WTC11 (cell line): ENCODE measurements around the gene THBS3. TPM values are rescaled to one million over a fixed set of nuclear protein-coding genes. Genes with fewer than 3 reads are reported as not detected.

ENCODE experiments used
- ATAC-seq: fragments of 200-7000 bp; cut with Tn5 transposase; 2 replicates; pipeline ENCODE4 v1.10.0; 2021; ENCODE audit warnings: mild to moderate bottlenecking, moderate library complexity
- CTCF ChIA-PET: fragments of 300-600 bp; sonication (Branson Sonifier 250); formaldehyde crosslinking; loops from one replicate; lab custom pipeline; 2021; ENCODE audit warnings: antibody characterized with exemption; lab: Charles Lee
- POLR2A ChIA-PET: fragments of 350-600 bp; sonication (Branson Sonifier 250); formaldehyde crosslinking; loops from one replicate; lab custom pipeline; 2021; ENCODE audit warnings: antibody characterized with exemption; lab: Charles Lee
- DNase-seq: peaks from one replicate; pipeline ENCODE4 v3.0.0; 2021; ENCODE audit warnings: low spot score
- H3K27ac Mint-ChIP-seq: 2 replicates; pipeline ENCODE4 v1.8.0; 2021; ENCODE audit warnings: mixed read lengths
- H3K27me3 Mint-ChIP-seq: 2 replicates; pipeline ENCODE4 v1.8.0; 2021; ENCODE audit warnings: low read depth, mild to moderate bottlenecking, moderate library complexity, mixed read lengths
- H3K36me3 Mint-ChIP-seq: 2 replicates; pipeline ENCODE4 v1.8.0; 2021; ENCODE audit warnings: mixed read lengths
- H3K4me1 Mint-ChIP-seq: 2 replicates; pipeline ENCODE4 v1.8.0; 2022; ENCODE audit warnings: mixed read lengths
- H3K4me3 Mint-ChIP-seq: 2 replicates; pipeline ENCODE4 v1.8.0; 2021; ENCODE audit warnings: mild to moderate bottlenecking, moderate library complexity, mixed read lengths
- H3K9me3 Mint-ChIP-seq: 2 replicates; pipeline ENCODE4 v1.8.0; 2021; ENCODE audit warnings: mixed read lengths
- CBFB ChIP-seq: sonication (generic); formaldehyde crosslinking; IDR thresholded peaks from 2 replicates; pipeline ENCODE4 v1.8.1; 2022; ENCODE audit warnings: mild to moderate bottlenecking, low read depth, missing genetic modification reagents
- ETV6 ChIP-seq: sonication (generic); formaldehyde crosslinking; IDR thresholded peaks from 2 replicates; pipeline ENCODE4 v1.8.1; 2022; ENCODE audit warnings: mild to moderate bottlenecking, missing genetic modification reagents
- FOXK1 ChIP-seq: sonication (generic); formaldehyde crosslinking; IDR thresholded peaks from 2 replicates; pipeline ENCODE4 v1.8.0; 2022; ENCODE audit warnings: mild to moderate bottlenecking, moderate library complexity, missing genetic modification reagents
- FOXP1 ChIP-seq: sonication (generic); formaldehyde crosslinking; IDR thresholded peaks from 2 replicates; pipeline ENCODE4 v1.8.0; 2022; ENCODE audit warnings: missing genetic modification reagents, mild to moderate bottlenecking, moderate library complexity, borderline replicate concordance
- GABPB1 ChIP-seq: sonication (generic); formaldehyde crosslinking; IDR thresholded peaks from 2 replicates; pipeline ENCODE4 v1.8.1; 2023; ENCODE audit warnings: mild to moderate bottlenecking, missing genetic modification reagents
- SOX15 ChIP-seq: fragments of 250-450 bp; sonication (Bioruptor Pico); IDR thresholded peaks from 2 replicates; pipeline ENCODE4 v1.9.0; 2021; ENCODE audit warnings: mild to moderate bottlenecking
- ZNF219 ChIP-seq: sonication (generic); formaldehyde crosslinking; IDR thresholded peaks from 2 replicates; pipeline ENCODE4 v1.8.0; 2023; ENCODE audit warnings: missing genetic modification reagents, mild to moderate bottlenecking, borderline replicate concordance
- ZNF232 ChIP-seq: sonication (generic); formaldehyde crosslinking; IDR thresholded peaks from 2 replicates; pipeline ENCODE4 v1.8.0; 2022; ENCODE audit warnings: mild to moderate bottlenecking, missing genetic modification reagents
- ZNF423 ChIP-seq: fragments of 250-450 bp; sonication (Bioruptor Pico); IDR thresholded peaks from 2 replicates; pipeline ENCODE4 v2.1.2; 2022; ENCODE audit warnings: mild to moderate bottlenecking, moderate library complexity
- total RNA-seq: library from RNA; stranded (reverse); gene quantifications from 3 replicates; pipeline ENCODE4 v1.2.3, GENCODE V29; 2021
- TF ChIP-seq, protein P1 (sequence below): sonication (generic); formaldehyde crosslinking; IDR thresholded peaks from 2 replicates; pipeline ENCODE4 v1.8.0; 2022; ENCODE audit warnings: missing genetic modification reagents
- TF ChIP-seq, protein P2 (sequence below): sonication (generic); formaldehyde crosslinking; IDR thresholded peaks from 2 replicates; pipeline ENCODE4 v1.8.0; 2023; ENCODE audit warnings: mild to moderate bottlenecking, missing genetic modification reagents
- TF ChIP-seq, protein P3 (sequence below): sonication (generic); formaldehyde crosslinking; IDR thresholded peaks from 2 replicates; pipeline ENCODE4 v1.8.0; 2023; ENCODE audit warnings: missing genetic modification reagents
- TF ChIP-seq, protein P4 (sequence below): sonication (generic); formaldehyde crosslinking; IDR thresholded peaks from 2 replicates; pipeline ENCODE4 v1.8.1; 2023; ENCODE audit warnings: mild to moderate bottlenecking, missing genetic modification reagents, moderate library complexity
- TF ChIP-seq, protein P5 (sequence below): fragments of 250-450 bp; sonication (Bioruptor Pico); IDR thresholded peaks from 2 replicates; pipeline ENCODE4 v1.9.0; 2021; ENCODE audit warnings: mild to moderate bottlenecking, borderline replicate concordance
- TF ChIP-seq, protein P6 (sequence below): sonication (generic); formaldehyde crosslinking; IDR thresholded peaks from 2 replicates; pipeline ENCODE4 v1.8.1; 2023; ENCODE audit warnings: mild to moderate bottlenecking, missing genetic modification reagents
- TF ChIP-seq, protein P7 (sequence below): sonication (generic); formaldehyde crosslinking; IDR thresholded peaks from 2 replicates; pipeline ENCODE4 v1.8.0; 2022; ENCODE audit warnings: mild to moderate bottlenecking, missing genetic modification reagents

Gene THBS3
- total RNA-seq, 1 experiment from 2014 or later: 5.3 TPM

DNA sequence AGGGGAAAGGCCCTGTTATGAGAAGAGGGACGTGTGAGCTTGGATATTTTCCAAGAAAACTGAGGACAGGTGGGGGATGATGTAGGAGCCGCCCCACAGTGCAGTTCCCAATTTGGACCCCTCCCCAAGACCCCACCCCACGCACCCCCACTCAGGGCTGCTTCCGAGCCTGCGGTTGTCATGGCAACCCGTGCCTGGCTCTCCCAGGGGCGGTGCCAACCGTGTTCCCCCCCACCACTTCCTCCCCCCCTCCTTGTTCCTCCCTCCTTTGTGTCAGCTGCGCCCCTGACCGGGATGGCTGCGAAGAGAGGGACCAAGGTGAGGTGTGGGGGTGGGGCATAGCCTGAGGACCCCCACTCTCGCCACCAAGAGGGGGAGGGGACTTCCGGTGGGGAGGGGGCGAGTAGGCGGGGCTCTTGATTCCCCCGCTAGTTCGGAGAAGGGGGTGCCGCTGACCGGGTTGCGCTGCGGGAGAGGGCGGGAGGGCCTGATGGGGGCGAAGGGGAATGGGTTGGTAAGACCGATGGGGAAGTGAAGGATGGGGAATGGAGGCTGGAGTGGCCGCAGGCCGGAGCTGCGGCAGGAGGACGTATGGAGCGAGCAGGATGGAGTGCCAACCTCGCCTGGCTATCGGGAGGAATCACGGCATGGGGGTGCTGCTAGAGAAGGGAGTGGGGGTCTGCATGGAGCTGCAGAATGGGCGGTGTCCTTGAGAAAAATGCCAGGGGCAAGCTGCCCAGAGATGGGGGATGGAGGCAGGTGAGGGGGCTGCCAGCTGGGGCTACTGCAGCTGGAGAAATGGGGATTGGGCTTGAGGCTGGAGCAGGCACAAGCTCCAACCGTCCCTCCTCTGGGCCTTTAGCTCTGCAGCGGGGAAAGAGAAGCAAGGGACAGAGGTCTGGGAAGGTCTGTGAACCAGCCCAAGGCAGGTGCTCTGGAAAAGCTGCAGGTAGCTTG, 33.1 kb downstream of the THBS3 start (continued):
- TF ChIP-seq, protein P1, sequence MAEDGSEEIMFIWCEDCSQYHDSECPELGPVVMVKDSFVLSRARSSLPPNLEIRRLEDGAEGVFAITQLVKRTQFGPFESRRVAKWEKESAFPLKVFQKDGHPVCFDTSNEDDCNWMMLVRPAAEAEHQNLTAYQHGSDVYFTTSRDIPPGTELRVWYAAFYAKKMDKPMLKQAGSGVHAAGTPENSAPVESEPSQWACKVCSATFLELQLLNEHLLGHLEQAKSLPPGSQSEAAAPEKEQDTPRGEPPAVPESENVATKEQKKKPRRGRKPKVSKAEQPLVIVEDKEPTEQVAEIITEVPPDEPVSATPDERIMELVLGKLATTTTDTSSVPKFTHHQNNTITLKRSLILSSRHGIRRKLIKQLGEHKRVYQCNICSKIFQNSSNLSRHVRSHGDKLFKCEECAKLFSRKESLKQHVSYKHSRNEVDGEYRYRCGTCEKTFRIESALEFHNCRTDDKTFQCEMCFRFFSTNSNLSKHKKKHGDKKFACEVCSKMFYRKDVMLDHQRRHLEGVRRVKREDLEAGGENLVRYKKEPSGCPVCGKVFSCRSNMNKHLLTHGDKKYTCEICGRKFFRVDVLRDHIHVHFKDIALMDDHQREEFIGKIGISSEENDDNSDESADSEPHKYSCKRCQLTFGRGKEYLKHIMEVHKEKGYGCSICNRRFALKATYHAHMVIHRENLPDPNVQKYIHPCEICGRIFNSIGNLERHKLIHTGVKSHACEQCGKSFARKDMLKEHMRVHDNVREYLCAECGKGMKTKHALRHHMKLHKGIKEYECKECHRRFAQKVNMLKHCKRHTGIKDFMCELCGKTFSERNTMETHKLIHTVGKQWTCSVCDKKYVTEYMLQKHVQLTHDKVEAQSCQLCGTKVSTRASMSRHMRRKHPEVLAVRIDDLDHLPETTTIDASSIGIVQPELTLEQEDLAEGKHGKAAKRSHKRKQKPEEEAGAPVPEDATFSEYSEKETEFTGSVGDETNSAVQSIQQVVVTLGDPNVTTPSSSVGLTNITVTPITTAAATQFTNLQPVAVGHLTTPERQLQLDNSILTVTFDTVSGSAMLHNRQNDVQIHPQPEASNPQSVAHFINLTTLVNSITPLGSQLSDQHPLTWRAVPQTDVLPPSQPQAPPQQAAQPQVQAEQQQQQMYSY (CRISPR knock-in tag): no peak
- TF ChIP-seq, protein P2, sequence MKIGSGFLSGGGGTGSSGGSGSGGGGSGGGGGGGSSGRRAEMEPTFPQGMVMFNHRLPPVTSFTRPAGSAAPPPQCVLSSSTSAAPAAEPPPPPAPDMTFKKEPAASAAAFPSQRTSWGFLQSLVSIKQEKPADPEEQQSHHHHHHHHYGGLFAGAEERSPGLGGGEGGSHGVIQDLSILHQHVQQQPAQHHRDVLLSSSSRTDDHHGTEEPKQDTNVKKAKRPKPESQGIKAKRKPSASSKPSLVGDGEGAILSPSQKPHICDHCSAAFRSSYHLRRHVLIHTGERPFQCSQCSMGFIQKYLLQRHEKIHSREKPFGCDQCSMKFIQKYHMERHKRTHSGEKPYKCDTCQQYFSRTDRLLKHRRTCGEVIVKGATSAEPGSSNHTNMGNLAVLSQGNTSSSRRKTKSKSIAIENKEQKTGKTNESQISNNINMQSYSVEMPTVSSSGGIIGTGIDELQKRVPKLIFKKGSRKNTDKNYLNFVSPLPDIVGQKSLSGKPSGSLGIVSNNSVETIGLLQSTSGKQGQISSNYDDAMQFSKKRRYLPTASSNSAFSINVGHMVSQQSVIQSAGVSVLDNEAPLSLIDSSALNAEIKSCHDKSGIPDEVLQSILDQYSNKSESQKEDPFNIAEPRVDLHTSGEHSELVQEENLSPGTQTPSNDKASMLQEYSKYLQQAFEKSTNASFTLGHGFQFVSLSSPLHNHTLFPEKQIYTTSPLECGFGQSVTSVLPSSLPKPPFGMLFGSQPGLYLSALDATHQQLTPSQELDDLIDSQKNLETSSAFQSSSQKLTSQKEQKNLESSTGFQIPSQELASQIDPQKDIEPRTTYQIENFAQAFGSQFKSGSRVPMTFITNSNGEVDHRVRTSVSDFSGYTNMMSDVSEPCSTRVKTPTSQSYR (CRISPR knock-in tag): peak; percentile 94

DNA sequence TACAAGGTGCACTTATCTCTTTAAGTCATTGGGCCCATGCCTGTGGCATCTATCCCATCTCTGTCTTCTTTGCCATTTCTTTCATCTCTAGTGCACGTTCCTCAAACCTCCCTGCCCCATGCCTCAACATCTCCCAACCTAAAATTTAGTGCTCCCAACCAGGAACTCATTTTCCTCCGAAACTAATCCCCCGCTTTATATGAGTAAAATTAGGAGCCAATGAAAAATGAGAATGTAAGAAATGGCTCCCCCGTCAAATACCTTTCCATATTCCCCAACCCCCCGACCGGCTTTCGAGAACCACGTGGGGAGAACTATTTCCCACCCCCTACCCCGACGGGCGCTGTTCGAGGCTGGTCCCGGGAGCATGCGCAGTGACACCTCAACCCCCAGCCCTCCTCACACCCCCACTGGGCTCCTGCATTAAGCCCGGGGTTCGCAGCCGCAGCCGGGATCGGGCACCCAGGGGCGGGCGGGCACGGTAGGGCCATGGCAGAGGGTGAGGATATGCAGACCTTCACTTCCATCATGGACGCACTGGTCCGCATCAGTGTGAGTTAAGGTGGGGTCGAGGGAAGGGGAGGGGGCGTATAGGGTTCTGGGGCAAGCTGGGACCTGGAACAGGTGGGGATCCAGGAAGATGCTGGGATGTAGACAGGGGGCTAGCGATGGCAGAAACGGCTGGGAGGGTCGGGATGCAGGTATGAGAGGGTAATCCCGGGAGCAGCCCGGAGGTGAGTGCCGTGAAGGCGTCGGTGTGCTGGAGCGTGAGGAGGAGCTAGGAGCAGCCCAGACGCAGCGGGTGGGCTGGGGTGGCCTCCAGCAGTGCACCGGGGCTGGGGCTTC, 34.0 kb downstream of the THBS3 start, which contains the start of gene TRIM46:
Gene TRIM46 (plus strand): TSS at position 372 of the 846 bp plus-strand sequence. CDS start 118 bp downstream, at position 490.
- Mint-ChIP-seq H3K36me3 (peaks cover 30% of the 10 kb centered on the region), H3K4me3 (peak within 1 kb of the TSS; percentile 94), H3K9me3 (no peaks in the 10 kb centered on the region), H3K4me1 (peaks cover 29% of the 10 kb centered on the region), H3K27me3 (no peaks in the 10 kb centered on the region), H3K27ac (peak within 1 kb of the TSS; percentile 95)
- DNase-seq: peak; percentile 79
- ChIA-PET POLR2A (interaction anchor here (0.5 to 5.2 kb wide), 15 partner anchors 21 to 203 kb away, joined by 3 to 83 read pairs (median 3); partner anchors contain the start of gene SHC1), CTCF (interaction anchor here (0.7 to 12.2 kb wide), 60 partner anchors 7 to 1004 kb away, joined by 3 to 605 read pairs (median 7); partner anchors contain the start of genes ADAM15, CLK2, DPM3 and EFNA1)
- peak; percentile 26 for ATAC-seq
- TF ChIP-seq ZNF423 (CRISPR knock-in tag) (peak; percentile 50), GABPB1 (CRISPR knock-in tag) (no peak), CBFB (CRISPR knock-in tag) (0 out of 2 replicates have a peak, but pooled peaks have one; percentile 12), FOXK1 (0 out of 2 replicates have a peak, but pooled peaks have one; percentile 30), ETV6 (CRISPR knock-in tag) (0 out of 2 replicates have a peak, but pooled peaks have one; percentile 5), FOXP1 (CRISPR knock-in tag) (0 out of 2 replicates have a peak, but pooled peaks have one; percentile 27), SOX15 (CRISPR knock-in tag) (no peak), ZNF219 (CRISPR knock-in tag) (no peak), ZNF232 (CRISPR knock-in tag) (peak; percentile 84)
- TF ChIP-seq, protein P3, sequence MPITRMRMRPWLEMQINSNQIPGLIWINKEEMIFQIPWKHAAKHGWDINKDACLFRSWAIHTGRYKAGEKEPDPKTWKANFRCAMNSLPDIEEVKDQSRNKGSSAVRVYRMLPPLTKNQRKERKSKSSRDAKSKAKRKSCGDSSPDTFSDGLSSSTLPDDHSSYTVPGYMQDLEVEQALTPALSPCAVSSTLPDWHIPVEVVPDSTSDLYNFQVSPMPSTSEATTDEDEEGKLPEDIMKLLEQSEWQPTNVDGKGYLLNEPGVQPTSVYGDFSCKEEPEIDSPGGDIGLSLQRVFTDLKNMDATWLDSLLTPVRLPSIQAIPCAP (CRISPR knock-in tag): no peak
- TF ChIP-seq, protein P4, sequence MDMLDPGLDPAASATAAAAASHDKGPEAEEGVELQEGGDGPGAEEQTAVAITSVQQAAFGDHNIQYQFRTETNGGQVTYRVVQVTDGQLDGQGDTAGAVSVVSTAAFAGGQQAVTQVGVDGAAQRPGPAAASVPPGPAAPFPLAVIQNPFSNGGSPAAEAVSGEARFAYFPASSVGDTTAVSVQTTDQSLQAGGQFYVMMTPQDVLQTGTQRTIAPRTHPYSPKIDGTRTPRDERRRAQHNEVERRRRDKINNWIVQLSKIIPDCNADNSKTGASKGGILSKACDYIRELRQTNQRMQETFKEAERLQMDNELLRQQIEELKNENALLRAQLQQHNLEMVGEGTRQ (CRISPR knock-in tag): peak; percentile 72
- TF ChIP-seq, protein P5, sequence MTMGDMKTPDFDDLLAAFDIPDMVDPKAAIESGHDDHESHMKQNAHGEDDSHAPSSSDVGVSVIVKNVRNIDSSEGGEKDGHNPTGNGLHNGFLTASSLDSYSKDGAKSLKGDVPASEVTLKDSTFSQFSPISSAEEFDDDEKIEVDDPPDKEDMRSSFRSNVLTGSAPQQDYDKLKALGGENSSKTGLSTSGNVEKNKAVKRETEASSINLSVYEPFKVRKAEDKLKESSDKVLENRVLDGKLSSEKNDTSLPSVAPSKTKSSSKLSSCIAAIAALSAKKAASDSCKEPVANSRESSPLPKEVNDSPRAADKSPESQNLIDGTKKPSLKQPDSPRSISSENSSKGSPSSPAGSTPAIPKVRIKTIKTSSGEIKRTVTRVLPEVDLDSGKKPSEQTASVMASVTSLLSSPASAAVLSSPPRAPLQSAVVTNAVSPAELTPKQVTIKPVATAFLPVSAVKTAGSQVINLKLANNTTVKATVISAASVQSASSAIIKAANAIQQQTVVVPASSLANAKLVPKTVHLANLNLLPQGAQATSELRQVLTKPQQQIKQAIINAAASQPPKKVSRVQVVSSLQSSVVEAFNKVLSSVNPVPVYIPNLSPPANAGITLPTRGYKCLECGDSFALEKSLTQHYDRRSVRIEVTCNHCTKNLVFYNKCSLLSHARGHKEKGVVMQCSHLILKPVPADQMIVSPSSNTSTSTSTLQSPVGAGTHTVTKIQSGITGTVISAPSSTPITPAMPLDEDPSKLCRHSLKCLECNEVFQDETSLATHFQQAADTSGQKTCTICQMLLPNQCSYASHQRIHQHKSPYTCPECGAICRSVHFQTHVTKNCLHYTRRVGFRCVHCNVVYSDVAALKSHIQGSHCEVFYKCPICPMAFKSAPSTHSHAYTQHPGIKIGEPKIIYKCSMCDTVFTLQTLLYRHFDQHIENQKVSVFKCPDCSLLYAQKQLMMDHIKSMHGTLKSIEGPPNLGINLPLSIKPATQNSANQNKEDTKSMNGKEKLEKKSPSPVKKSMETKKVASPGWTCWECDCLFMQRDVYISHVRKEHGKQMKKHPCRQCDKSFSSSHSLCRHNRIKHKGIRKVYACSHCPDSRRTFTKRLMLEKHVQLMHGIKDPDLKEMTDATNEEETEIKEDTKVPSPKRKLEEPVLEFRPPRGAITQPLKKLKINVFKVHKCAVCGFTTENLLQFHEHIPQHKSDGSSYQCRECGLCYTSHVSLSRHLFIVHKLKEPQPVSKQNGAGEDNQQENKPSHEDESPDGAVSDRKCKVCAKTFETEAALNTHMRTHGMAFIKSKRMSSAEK (CRISPR knock-in tag): no peak
- TF ChIP-seq, protein P6, sequence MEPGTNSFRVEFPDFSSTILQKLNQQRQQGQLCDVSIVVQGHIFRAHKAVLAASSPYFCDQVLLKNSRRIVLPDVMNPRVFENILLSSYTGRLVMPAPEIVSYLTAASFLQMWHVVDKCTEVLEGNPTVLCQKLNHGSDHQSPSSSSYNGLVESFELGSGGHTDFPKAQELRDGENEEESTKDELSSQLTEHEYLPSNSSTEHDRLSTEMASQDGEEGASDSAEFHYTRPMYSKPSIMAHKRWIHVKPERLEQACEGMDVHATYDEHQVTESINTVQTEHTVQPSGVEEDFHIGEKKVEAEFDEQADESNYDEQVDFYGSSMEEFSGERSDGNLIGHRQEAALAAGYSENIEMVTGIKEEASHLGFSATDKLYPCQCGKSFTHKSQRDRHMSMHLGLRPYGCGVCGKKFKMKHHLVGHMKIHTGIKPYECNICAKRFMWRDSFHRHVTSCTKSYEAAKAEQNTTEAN (CRISPR knock-in tag): peak; percentile 48; the same call in 1 of the 2 replicates
- TF ChIP-seq, protein P7, sequence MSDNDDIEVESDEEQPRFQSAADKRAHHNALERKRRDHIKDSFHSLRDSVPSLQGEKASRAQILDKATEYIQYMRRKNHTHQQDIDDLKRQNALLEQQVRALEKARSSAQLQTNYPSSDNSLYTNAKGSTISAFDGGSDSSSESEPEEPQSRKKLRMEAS: peak; percentile 58; the same call in 1 of the 2 replicates
